Hematopoietic multipotent progenitor cell treated with erythropoietin and hydrocortisone succinate and interleukin-3 and kit ligand, for 15 days (in vitro differentiated cells): Measurements from ENCODE around the gene WNT3.
"Not testable (repeated sequence)": the region's sequence is repeated elsewhere in the genome, so short reads cannot be mapped to it uniquely, and the experiment has no call there.

Source experiments
- DNase-seq: peaks from one replicate; pipeline ENCODE4 v3.0.0-alpha.2; 2015; ENCODE audit warnings: low spot score

The WNT3 gene

DNA sequence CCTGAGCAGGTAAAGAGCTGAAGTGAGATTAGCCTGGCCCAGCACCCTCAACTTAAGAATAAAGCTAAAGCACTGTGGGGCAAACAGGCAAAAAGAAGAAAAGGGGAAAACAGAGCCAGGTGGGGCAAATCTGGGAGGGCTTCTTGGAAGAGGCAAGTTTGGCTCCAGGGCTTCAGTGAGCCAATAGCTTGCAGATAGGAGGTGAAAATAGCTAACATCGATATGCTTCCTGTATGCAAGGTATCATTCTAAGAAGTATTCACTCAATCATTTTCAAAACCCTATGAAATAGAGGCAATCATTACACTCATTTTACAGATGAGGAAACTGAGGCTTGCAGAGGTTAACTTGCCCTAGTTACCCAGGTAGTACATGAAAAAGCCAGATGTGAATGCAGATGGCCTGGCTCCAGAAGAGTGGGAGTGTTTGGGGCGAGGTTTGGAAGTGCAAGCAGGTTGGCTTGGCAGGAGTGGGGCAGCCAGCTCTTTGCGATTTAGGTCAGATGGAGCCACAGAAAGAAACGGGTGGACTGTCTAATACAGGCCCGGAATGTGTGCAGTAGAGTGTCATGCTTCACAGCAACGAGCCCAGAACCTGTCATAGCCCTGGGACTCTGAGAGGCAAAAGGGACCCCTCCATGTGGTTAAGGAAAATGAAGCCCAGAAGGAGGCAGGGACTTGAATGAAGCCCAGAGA lies 5.7 kb downstream of the WNT3 start:
- DNase-seq, result no peak

GRCh38 chr17:46811978-46812583 lies 6.4 kb downstream of the WNT3 start:
- DNase-seq, result no peak

DNA sequence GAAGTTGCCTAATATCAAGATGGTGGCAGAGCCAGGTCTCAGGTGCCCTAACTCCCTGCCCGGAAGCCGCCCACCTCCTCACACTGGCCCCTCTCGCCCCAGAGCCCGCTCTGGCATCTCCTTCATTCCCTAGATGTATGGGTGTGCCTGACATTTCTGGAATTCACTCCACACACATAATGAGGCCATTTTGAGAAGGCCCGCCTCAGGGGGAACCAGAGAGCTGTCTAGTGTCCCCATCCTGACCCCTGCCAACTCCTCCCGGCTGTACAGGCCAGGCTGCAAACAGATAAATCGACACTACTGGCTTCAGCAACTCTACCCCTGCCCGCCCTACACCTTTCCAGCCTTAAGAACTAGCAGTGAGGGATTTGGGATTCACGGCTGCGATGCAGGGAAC lies 7.7 kb downstream of the WNT3 start:
- no peak for DNase-seq

DNA sequence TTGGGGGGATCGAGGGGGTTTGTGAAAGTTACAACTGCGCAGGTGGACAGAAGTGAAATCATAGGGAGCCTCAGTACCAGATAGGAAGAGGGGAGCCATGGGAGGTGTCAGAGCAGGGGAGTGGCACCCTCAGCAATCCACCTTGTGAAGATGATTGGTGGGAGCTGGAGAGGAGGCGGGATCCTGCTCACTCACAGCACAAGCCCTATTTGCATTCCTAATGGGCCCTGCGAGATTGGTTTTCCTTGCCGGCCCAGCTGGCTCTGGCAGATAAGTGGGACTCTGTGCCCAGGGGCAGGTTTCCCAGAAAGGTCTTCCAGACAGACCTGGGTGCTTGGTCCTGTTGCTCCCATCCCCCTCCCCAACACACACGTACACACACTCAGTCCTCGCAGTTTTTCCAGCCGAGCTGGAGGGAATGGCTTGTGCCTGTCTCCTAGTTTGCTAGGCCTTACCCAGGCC lies 9.4 kb downstream of the WNT3 start:
- no peak for DNase-seq

DNA sequence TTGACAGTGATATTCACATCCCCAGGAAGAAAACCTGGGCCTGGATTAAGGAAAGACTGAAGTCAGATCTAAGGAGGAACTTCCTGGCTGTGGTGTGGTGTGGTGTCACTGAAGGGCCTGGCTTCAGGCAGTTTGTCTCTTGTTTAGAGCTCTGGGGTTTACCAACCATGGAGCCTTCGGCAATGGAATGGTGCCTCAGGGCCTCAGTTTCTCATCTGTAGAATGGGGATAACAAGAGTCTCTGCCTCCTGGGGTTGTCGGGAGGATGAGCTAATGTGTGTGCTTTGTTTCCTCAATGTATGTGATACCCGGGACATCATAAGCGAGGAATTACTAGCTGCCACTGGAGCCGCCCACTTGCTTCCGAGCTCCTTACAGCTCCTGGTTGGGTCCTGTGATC lies 12.7 kb downstream of the WNT3 start:
- DNase-seq, result no peak

DNA sequence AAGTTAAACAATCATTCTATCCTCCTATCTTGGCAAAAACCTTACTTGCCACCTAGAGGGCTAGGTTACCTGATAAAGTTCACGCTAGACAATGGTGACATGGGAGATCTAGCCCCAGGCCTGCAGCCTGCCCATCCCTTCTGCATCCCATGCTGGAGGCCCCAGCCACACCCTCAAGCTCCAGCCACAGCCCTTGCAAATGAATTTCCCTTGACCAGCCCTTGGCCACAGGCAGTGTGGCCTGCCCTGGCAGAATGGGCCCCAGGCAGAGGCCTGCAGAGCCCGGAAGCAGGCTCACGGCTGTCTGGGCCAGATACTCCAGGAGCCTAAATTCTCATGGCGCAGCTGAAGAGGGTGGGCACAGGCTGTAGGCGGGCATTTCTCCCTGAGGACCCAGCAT lies 14.9 kb downstream of the WNT3 start:
- DNase-seq, result no peak

DNA sequence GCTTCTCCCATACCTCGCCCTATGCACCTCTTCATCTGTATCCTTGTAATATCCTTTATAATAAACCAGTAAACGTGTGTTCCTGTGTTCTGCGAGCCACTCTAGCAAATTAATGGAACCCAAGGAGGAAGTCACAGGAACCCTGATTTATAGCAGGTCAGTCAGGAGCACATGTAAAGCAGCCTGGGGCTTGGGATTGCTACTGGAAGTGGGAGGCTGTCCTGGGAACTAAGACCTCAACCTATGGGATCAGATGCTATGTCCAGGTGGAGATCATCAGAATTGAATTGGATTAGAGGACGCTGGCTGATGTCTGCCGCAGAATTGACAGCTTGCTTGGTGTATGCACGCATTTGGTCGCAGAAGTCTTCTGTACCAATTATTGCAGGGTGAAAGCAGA lies 15.7 kb downstream of the WNT3 start:
- no peak for DNase-seq

DNA sequence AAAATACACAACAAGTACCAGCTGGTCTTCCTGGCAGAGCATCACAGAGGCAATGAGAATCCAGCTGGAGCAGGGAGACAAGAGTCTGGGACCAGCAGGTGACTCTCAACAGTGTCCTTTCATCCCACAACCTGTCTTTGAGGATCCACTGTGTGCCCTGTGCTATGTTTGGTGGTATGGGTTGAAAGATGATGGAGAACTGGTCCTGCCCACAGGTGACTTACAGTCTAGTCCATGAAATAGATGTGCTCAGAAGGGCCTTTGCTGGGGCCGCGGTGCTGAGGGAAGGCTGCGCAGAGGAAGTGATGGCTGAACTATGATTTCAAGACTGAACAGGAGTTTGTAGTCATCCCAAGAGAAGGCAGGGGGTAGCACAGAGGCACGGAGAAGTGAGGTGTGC lies 17.9 kb downstream of the WNT3 start:
- DNase-seq, result no peak

DNA sequence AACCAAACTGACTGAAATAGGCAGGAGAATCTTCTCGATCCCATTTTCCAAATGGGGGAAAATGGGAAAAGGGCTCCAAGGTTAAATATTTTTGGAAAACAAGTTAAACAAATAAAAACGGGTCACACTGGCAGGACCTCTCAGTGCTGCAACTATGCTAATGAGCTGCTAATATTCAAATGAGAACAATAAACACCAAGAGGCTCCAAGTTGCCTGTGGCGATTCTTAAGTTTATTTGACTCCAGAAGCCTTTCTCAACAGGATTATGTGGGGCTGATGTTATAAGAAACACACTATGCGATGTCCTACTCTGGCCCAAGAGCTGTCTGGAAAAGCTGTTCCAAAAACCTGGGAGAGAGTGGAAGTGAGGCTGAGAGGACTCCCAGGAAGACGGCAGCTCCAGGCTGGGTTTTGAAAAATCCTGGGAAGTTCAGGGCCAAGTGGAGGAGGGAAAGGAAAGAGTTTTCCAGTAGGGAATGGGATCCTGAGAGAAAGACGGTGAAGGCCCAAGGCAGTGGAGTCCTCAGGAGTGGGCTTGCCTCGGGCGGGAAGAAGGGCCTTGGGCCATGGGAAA lies 21.4 kb downstream of the WNT3 start:
- no peak for DNase-seq

GRCh38 chr17:46796524-46796923 lies 22.0 kb downstream of the WNT3 start:
- DNase-seq, result no peak

DNA sequence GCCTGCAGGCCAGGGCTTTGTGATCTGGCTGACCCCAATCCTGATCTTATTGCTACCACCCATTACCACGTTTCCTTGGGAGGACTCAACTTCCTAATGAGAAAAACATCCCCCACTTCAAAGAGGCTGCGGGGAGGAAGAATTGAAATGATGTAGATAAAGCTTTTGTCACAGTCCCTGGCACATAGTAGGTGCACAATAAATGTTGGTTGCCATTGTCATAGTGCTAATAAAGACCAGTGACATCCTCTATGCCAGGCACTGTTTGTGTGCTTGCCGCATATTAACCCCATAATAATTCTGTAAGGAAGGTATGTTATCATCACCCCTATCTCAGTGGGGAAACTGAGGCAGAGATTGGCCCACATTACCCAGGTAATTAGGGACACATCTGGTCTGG lies 22.4 kb downstream of the WNT3 start:
- no peak for DNase-seq

DNA sequence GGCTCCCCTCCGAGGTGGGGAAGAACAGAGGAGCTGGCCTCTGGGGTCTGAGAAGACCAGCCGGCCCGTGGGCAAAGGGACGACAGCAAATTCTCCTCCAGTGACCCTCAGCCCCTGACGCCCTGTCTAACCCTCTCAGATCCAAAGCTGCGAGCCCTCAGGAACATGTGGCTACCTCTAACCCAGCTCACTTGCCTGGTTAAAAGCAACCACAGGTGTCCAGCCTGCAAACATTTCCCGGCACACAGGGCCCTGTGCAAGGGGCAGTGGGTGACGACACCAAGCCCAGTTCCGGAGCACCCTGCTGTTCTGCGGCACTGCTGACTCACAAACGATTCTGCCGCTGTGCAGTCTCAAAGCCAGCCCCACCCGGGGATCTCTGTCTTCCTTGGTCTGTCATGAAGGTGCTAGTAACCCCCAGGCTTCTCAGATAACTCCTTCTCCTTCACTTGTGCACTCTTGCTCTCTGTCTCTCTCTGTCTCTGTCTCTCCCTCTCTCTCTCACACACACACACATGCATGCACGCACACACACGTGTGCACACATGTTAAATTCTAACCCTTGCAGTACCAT lies 23.0 kb downstream of the WNT3 start:
- no peak for DNase-seq

GRCh38 chr17:46794318-46794717 lies 24.2 kb downstream of the WNT3 start:
- DNase-seq, result no peak

DNA sequence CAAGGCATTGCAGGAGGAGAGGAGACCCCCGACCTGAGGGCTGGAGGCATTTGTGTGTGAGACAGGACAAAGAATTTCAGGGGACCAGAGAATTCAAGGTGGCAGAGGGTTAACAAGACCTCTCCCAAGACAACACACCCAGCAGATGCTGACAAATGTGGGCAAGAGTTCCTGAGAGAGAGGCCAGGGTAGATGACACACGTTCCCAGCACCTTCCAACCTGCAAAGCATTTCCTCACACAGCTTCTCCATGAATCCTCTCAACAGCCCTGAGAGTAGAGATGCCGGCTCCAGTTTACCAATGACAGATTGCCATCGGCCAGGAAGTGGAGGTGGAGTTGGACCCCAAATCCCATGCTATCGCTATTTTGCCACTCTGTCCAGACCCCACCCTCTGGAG lies 25.0 kb downstream of the WNT3 start:
- DNase-seq, result no peak

- DNase-seq, result not testable (repeated sequence)
Observed at GRCh38 chr17:46793023-46793422, 25.5 kb downstream of the WNT3 start.

GRCh38 chr17:46792071-46792470 lies 26.4 kb downstream of the WNT3 start:
- DNase-seq, result no peak

GRCh38 chr17:46791531-46791930 lies 27.0 kb downstream of the WNT3 start:
- DNase-seq, result no peak

DNA sequence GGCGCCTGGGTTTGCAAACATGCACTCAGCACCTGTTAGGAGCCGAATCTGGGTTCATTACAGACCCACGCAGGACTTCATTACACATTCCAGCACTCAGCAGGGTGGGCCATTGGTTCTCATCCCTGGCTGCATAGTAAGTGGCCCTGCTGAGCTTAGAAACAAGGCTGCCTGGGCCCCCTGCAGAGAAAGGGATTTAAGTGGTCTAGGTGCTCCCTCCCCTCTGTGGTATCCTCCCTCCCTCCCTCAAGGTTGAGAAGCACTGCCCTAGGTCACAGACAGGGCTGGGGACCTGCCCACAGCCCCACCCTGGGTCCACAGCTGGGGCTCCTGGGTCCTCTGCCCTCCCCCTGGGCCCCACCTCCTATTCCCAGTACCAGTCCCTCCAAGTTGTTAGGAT lies 28.3 kb downstream of the WNT3 start:
- no peak for DNase-seq

DNA sequence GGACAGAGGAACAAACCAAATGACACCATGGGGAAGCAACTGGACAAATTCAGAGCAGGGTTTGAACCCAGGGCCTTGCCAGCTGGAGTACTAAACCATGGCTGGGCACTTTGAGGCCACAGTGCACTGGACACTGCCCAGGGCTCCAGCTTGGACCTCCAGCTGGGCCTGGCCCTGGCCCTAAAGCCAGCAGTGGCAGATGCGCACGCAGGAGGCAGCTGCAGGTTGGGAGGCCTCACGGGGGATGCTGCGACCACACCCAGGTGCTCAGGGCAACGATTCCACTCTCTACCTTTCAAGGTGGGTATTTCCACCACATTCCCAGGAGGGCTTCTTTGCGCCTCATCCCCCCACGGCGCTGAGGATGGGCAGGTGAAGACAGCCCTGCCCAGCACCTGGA lies 28.9 kb downstream of the WNT3 start:
- no peak for DNase-seq

- DNase-seq, result no peak
Observed at GRCh38 chr17:46788796-46789195, 29.7 kb downstream of the WNT3 start.

GRCh38 chr17:46788300-46788699 lies 30.2 kb downstream of the WNT3 start:
- DNase-seq, result no peak

DNA sequence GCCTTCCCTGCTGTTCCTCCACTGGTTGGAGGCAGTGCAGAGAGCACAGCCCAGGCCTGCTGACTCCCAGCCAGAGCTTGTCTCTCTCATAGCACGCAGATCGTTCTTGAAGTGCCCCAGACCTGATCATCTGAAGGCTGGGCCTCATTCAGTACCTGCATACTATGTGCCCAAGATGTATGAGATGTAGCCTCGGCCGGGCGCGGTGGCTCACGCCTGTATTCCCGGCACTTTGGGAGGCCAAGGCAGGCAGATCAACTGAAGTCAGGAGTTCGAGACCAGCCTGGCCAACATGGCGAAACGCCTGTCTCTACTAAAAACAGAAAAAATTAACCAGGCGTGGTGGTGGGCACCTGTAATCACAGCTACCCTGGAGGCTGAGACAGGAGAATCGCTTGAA lies 31.0 kb downstream of the WNT3 start:
- DNase-seq, result no peak

GRCh38 chr17:46785696-46786095 lies 32.8 kb downstream of the WNT3 start:
- DNase-seq, result no peak
